GM12872 (cell line): Measurements from ENCODE around the gene AREL1.

Experiments used
- CTCF ChIP-seq: IDR thresholded peaks from 3 replicates; pipeline ENCODE4 v1.5.1; 2011; ENCODE audit warnings: low read depth, mild to moderate bottlenecking, low read length, moderate library complexity; ENCODE audit not compliant: insufficient read depth

The AREL1 gene

GRCh38 chr14:74620497-74620921 is 92.4 kb downstream of the AREL1 start:
- no peak for TF ChIP-seq CTCF

- TF ChIP-seq CTCF = no peak
Observed at GRCh38 chr14:74619672-74620131, 93.2 kb downstream of the AREL1 start.

GRCh38 chr14:74618078-74618952 is 94.6 kb downstream of the AREL1 start:
- TF ChIP-seq CTCF = no peak

GRCh38 chr14:74616996-74617700 is 95.7 kb downstream of the AREL1 start:
- no peak for TF ChIP-seq CTCF

GRCh38 chr14:74616507-74616906 is 96.4 kb downstream of the AREL1 start:
- TF ChIP-seq CTCF = no peak

GRCh38 chr14:74615735-74616134 is 97.1 kb downstream of the AREL1 start:
- TF ChIP-seq CTCF = no peak
